GM06990 (cell line): ENCODE results near the gene TMC5.

Experiments
- DNase-seq: peaks from one replicate; pipeline ENCODE4 v3.0.0-alpha.2; 2011; ENCODE audit not compliant: insufficient read length; ENCODE audit errors: extremely low read depth
- H3K27me3 ChIP-seq: replicated peaks from 2 replicates; pipeline ENCODE4 v1.6.0; 2011; ENCODE audit warnings: low read length; ENCODE audit not compliant: control insufficient read depth, insufficient read depth
- H3K36me3 ChIP-seq: 2 replicates; pipeline ENCODE4 v1.5.1; 2011; ENCODE audit warnings: low read length; ENCODE audit not compliant: control insufficient read depth, insufficient read depth
- H3K4me3 ChIP-seq: replicated peaks from 2 replicates; pipeline ENCODE4 v1.5.1; 2011; ENCODE audit warnings: low read depth, mild to moderate bottlenecking, control low read depth, low read length
- TF ChIP-seq, protein P1 (sequence below): IDR thresholded peaks from 2 replicates; pipeline ENCODE4 v1.5.1; 2011; ENCODE audit warnings: low read length, control low read depth, mild to moderate bottlenecking, inconsistent platforms; ENCODE audit not compliant: insufficient read depth, poor library complexity, severe bottlenecking

TMC5 gene

DNA sequence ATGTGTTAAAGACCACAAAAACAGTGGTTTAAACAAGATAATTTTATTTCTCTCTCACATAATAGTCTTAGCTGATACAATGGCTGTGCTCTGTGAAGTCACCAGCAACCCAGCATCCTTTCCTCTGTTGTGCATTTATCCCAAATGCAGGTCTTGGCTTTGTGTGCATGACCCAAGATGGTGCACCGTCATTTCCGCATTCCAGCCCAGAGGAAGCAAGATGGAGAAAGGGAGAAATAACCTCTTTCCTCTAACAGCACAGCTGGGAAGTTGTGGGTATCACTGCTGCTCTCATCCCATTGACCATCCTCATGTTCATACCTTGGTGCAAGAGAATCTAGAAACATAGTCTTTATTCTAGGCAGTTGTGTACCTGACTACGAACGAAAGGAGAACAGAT lies 21.8 kb downstream of the TMC5 start:
- TF ChIP-seq, protein P1, sequence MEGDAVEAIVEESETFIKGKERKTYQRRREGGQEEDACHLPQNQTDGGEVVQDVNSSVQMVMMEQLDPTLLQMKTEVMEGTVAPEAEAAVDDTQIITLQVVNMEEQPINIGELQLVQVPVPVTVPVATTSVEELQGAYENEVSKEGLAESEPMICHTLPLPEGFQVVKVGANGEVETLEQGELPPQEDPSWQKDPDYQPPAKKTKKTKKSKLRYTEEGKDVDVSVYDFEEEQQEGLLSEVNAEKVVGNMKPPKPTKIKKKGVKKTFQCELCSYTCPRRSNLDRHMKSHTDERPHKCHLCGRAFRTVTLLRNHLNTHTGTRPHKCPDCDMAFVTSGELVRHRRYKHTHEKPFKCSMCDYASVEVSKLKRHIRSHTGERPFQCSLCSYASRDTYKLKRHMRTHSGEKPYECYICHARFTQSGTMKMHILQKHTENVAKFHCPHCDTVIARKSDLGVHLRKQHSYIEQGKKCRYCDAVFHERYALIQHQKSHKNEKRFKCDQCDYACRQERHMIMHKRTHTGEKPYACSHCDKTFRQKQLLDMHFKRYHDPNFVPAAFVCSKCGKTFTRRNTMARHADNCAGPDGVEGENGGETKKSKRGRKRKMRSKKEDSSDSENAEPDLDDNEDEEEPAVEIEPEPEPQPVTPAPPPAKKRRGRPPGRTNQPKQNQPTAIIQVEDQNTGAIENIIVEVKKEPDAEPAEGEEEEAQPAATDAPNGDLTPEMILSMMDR = no peak
- Histone ChIP-seq H3K4me3 (no peak overlapping the region), H3K27me3 (no peaks in the 10 kb centered on the region), H3K36me3 (no peaks in the 10 kb centered on the region)
- DNase-seq = no peak

DNA sequence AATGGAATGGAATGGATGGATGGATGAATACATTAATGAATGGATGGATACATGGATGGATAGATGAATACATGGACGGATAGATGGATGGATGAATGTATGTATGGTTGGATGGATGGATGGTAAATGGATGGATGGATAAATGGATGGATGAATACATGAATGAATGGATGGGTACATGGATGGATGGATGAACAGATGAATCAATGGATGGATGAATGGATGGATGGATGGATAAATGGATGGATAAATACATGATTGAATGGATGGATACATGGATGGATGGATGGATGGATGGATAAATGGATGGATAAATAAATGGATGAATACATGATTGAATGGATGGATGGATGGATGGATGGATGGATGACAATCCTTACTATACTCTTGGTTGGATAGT lies 26.0 kb downstream of the TMC5 start:
- Histone ChIP-seq H3K36me3 (no peaks in the 10 kb centered on the region), H3K27me3 (no peaks in the 10 kb centered on the region)
- TF ChIP-seq, protein P1 = no peak

DNA sequence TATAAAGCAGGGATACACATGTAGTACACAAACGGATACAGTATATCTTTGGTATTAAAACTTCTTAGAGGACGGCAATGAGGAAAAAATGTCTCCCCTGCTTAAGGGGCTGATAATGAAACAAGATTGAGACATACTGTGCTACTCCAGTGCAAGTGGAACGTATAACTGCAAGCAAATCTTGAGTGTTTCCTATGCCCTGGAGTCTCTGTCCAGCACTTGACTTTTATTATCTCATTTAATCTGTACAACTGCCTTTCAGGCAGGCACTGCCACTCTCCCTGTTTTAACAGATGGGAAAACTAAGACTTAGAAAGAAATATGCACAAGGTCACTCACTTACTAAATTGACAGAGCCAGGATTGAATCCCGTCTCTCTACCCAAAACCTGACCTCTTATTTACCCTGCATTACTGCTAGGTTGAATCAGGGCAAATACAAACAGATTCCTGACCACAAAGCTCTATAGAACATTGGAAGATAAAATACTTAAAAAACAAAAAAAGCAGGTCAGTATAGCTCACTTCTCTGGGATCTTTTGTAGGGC lies 28.7 kb downstream of the TMC5 start:
- TF ChIP-seq, protein P1 = no peak
- H3K4me3 ChIP-seq = no peak overlapping the region
- no peaks in the 10 kb centered on the region for H3K27me3 ChIP-seq
- no peaks in the 10 kb centered on the region for H3K36me3 ChIP-seq
- no peak for DNase-seq

More for the DNA sequence above, 26.0 kb downstream of the TMC5 start:
- H3K4me3 ChIP-seq = no peak overlapping the region
- no peak for DNase-seq

DNA sequence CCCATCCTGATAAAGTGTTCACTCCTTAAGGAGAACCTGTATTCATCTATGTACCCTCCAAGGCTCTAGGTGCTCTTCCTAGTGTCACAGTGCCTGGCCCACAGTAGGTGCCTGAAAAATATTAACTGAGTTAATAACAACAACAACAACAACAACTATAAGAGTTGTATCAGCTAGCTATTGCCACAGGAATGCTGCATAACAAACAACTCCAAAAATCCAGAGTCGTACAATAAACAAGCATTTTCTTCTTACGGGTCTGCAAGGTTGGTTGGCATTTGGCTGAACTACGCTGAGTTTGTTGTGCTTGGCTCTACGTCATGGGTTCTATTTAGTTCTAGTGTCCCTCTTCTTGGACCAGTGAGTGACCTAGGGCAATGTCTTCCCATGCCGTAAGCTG lies 29.2 kb downstream of the TMC5 start:
- no peak for DNase-seq
- H3K4me3 ChIP-seq = no peak overlapping the region
- H3K36me3 ChIP-seq = no peaks in the 10 kb centered on the region
- TF ChIP-seq, protein P1 = no peak
- H3K27me3 ChIP-seq = no peaks in the 10 kb centered on the region

DNA sequence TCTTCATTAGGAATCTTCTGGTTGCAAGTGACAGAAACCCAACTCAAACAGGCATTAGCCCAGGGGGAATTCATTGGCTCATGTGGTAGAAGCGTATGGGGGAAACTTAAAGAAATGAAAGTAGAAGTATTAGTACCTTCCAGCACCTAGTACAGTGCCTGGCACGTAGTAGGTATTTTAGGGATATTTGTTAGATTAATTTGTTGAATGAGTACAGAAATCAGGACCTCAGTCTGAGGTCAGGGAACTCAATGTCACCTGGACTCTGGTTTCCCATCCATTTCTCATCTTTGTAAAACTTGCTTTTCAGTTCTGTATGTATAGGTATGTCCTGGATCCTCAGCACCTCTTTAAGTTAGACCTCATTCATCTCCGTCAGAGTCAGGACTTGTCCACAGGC lies 32.5 kb downstream of the TMC5 start:
- no peak for DNase-seq
- H3K27me3 ChIP-seq = no peaks in the 10 kb centered on the region
- TF ChIP-seq, protein P1 = no peak
- H3K36me3 ChIP-seq = no peaks in the 10 kb centered on the region
- H3K4me3 ChIP-seq = no peak overlapping the region
